Esophagus squamous epithelium (tissue), 4 donors: Measurements from ENCODE around the gene LILRA5.

Experiments used
- CTCF ChIP-seq, 6 experiments: fragments of 450-650 bp in 4 of 6; fragments of 200-600 bp in 2 of 6; sonication (generic) in 2 of 6; IDR thresholded peaks; one replicate each; pipeline ENCODE4 v1.5.1; 2016 to 2019; ENCODE audit warnings: antibody characterized with exemption in 6 of 6, mild to moderate bottlenecking in 4 of 6, moderate library complexity in 4 of 6
- POLR2A ChIP-seq, 4 donors: fragments of 450-650 bp; IDR thresholded peaks; one replicate each; pipeline ENCODE4 v1.6.1; 2017; ENCODE audit warnings: antibody characterized with exemption in 4 of 4, mild to moderate bottlenecking in 4 of 4, moderate library complexity in 3 of 4

- TF ChIP-seq POLR2A (IDR thresholded peaks at IDR 0.05) (no peak), CTCF (IDR thresholded peaks at IDR 0.05) (no peak)
These were observed 4.9 kb upstream of the LILRA5 start for GRCh38 chr19:54317965-54318240.
